ENCODE measurements around the gene PRICKLE2.

PRICKLE2 gene

DNA sequence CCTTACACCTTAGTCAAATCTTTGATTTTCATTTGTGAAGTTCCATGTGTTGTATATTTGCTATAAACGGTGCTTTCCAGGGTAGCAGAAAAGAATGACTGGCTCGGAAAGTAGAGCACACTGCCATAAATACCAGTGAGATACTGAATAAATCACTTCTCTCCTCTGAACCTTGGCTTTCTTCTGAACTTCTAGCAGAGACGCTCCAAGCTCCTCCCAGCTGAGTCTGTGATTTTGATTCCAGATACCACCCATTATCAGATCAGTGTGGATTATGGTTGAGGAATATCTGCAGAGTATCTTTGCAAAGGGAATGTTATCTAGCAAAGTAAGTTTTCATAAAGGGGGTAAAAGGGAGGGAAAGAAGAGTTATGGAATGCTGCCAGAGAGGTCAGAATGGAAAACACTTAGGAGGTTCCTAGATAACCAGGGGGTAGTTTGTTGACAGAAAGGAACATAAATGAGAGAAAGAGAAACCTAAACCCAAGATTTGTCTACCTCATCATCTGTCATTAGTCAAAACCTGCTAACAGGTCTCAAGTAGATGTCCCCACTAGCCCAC is 103.4 kb downstream of the PRICKLE2 start:
- ATAC-seq, result peak; percentile 62
- TF ChIP-seq ISL1 (CRISPR knock-in tag; IDR thresholded peaks at IDR 0.05), result no peak
- no peak for TF ChIP-seq ARNTL (CRISPR knock-in tag; IDR thresholded peaks at IDR 0.05; ENCODE audit: borderline replicate concordance, low read depth)
- TF ChIP-seq POU6F1 (CRISPR knock-in tag; IDR thresholded peaks at IDR 0.05; ENCODE audit: borderline replicate concordance, low read depth), result no peak
- TF ChIP-seq BACH2 (CRISPR knock-in tag; IDR thresholded peaks at IDR 0.05; ENCODE audit: borderline replicate concordance), result no peak
- no peak for TF ChIP-seq SNAI2 (CRISPR knock-in tag; IDR thresholded peaks at IDR 0.05)
- no peak for TF ChIP-seq ZC3H10 (CRISPR knock-in tag; IDR thresholded peaks at IDR 0.05)
- TF ChIP-seq ZNF70 (CRISPR knock-in tag; IDR thresholded peaks at IDR 0.05), result no peak
- no peak for TF ChIP-seq ESRRG (CRISPR knock-in tag; IDR thresholded peaks at IDR 0.05)
- TF ChIP-seq PATZ1 (CRISPR knock-in tag; IDR thresholded peaks at IDR 0.05; ENCODE audit: borderline replicate concordance), result no peak
- TF ChIP-seq, protein P1, sequence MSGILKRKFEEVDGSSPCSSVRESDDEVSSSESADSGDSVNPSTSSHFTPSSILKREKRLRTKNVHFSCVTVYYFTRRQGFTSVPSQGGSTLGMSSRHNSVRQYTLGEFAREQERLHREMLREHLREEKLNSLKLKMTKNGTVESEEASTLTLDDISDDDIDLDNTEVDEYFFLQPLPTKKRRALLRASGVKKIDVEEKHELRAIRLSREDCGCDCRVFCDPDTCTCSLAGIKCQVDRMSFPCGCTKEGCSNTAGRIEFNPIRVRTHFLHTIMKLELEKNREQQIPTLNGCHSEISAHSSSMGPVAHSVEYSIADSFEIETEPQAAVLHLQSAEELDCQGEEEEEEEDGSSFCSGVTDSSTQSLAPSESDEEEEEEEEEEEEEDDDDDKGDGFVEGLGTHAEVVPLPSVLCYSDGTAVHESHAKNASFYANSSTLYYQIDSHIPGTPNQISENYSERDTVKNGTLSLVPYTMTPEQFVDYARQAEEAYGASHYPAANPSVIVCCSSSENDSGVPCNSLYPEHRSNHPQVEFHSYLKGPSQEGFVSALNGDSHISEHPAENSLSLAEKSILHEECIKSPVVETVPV (CRISPR knock-in tag; IDR thresholded peaks at IDR 0.05), result no peak
- TF ChIP-seq PPARA (CRISPR knock-in tag; IDR thresholded peaks at IDR 0.05; ENCODE audit: borderline replicate concordance), result no peak
- TF ChIP-seq CSDC2 (CRISPR knock-in tag; IDR thresholded peaks at IDR 0.05), result no peak
- TF ChIP-seq ZFP3 (CRISPR knock-in tag; IDR thresholded peaks at IDR 0.05), result no peak
- no peak for TF ChIP-seq TOX (CRISPR knock-in tag; IDR thresholded peaks at IDR 0.05; ENCODE audit: borderline replicate concordance)
- no peak for TF ChIP-seq OSR1 (CRISPR knock-in tag; IDR thresholded peaks at IDR 0.05)

DNA sequence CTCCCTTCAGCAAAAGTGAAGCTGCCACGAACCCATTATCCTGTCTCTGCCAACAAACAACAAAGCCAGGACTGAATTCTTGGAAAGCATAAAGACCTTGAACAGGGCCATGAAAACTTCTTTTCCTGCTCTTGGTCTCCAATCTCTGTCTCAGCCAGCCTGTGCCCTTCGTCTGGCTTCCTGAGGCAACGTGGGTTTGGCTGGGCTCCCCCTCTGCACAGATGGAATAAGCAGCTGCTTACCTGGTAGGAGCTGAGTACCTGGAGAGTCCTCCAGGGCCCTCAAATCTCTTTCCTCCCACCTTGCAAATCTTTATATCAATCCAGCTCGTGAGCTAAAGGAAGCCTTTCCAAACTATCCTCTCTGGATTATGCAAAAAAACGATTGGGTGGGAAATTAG is 104.4 kb downstream of the PRICKLE2 start:
- TF ChIP-seq TSHZ2 (CRISPR knock-in tag; IDR thresholded peaks at IDR 0.05), result no peak
- no peak for TF ChIP-seq GLIS3 (CRISPR knock-in tag; IDR thresholded peaks at IDR 0.05)
- TF ChIP-seq SNAI2 (CRISPR knock-in tag; IDR thresholded peaks at IDR 0.05), result no peak
- no peak for TF ChIP-seq PPARA (CRISPR knock-in tag; IDR thresholded peaks at IDR 0.05; ENCODE audit: borderline replicate concordance)
- no peak for TF ChIP-seq ZFP30 (CRISPR knock-in tag; IDR thresholded peaks at IDR 0.05)
- no peak for ATAC-seq

GRCh38 chr3:64117483-64117882 is 107.8 kb downstream of the PRICKLE2 start:
- no peak for TF ChIP-seq SNAI2 (CRISPR knock-in tag; IDR thresholded peaks at IDR 0.05)
- no peak for TF ChIP-seq ZC3H10 (CRISPR knock-in tag; IDR thresholded peaks at IDR 0.05)
- no peak for TF ChIP-seq POU6F1 (CRISPR knock-in tag; IDR thresholded peaks at IDR 0.05; ENCODE audit: borderline replicate concordance, low read depth)
- no peak for TF ChIP-seq ZFP3 (CRISPR knock-in tag; IDR thresholded peaks at IDR 0.05)
- TF ChIP-seq ZNF70 (CRISPR knock-in tag; IDR thresholded peaks at IDR 0.05), result no peak
- TF ChIP-seq ZNF565 (CRISPR knock-in tag; conservative IDR thresholded peaks at IDR 0.05; ENCODE audit: low read depth), result no peak
- no peak for TF ChIP-seq ZNF8 (CRISPR knock-in tag; IDR thresholded peaks at IDR 0.05)
- no peak for TF ChIP-seq ESRRG (CRISPR knock-in tag; IDR thresholded peaks at IDR 0.05)
- no peak for TF ChIP-seq PPARA (CRISPR knock-in tag; IDR thresholded peaks at IDR 0.05; ENCODE audit: borderline replicate concordance)
- TF ChIP-seq TSHZ2 (CRISPR knock-in tag; IDR thresholded peaks at IDR 0.05), result no peak
- TF ChIP-seq ZFP30 (CRISPR knock-in tag; IDR thresholded peaks at IDR 0.05), result no peak
- peak; percentile 55 for ATAC-seq

Measured in SK-N-SH treated with all-trans-retinoic acid at 6 μM for 48 hours (cell line).